Middle frontal gyrus (tissue), 1 donor: ENCODE data around the gene LRRIQ1.
"Not testable (repeated sequence)": the region's sequence is repeated elsewhere in the genome, so short reads cannot be mapped to it uniquely, and the experiment has no call there.

Source experiments
- DNase-seq: peaks from one replicate; pipeline ENCODE4 v3.0.0-alpha.2; 2015; ENCODE audit warnings: low spot score; ENCODE audit errors: extremely low spot score

LRRIQ1 gene, protein sequence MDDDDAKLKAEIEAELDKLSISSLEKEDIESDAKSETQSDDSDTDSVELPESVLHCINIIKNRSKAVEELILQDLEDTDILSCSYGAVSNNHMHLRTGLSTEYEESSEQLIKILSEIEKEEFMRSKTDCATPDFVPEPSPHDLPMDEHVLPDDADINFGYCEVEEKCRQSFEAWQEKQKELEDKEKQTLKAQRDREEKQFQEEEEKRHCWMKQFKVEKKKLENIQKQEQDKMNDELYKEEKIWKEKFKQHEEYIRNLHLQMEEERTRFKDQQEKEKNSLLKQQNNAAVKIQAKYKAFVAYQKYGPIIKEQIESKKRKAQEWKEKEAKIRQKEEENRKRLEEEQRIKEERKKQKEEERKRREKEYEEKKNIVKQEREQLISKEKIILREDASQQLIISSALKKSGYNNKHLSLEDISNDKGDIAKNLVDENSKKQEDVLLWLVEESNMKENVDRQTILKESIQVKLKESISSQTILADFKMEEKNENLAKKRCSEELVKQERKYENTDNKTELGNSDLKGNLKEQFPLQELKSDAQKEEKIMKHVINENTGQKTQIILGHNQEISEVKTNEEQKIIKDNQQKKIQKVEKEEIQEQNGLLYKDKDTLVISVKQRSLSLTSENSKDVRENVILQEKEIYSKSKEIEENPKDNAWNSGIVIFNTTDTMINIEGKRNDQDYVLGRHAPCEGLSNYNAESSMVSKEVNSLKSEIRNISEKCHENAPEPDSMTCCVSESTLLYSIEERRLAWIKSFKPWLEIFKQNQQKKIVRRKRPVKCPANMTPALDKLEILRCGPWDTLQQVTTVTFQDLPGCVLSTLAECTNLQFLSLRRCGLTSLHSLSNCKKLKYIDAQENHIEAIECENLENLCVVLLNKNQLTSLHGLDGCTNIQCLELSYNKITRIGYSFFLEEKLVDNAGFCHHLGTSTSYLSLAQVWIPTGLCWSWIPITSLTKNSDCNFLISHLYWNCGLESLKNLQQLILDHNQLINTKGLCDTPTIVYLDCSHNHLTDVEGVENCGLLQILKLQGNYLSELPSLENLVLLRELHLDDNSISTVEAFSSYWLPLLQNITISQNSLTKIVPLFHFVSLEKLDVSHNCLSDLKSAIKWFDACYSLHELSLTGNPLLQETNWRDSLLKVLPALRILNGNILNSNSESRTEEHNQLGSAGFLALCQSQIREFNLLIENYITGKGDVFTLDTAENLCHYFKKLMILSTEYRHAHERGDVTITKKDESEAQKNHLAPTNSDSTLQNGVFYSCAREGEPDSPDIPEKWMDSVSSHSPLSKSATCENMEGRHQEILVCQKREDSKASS (N-terminal part only)

DNA sequence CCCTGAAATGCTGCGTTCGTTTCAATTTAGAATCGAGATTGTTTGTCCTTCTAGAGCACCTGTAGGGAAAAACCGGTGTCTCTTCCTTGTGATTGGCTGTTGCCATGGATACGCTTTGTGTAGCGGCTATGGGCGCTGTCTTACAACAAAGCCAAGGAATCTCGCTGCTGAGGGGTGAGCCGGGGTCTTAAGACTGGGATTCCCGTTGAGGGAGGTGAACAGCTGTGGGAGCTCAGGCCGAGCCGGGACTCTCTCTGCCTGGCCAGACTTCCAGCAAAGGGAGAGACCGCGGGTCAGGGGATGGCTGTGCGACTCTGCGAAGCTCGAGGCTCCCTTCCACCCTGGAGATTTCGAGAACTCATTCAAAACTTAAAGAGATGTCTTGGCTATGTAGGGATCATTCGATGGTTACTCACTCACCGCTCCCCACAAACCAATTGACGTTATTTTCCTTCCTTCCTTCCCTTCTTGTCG is at the start of gene LRRIQ1, which contains the start of gene TSPAN19:
LRRIQ1 (plus strand) TSS at position 118 of the 474 bp plus-strand sequence. CDS start 1,826 bp downstream, outside the sequence.
TSPAN19 (minus strand) TSS at position 44 of the 474 bp plus-strand sequence. CDS start 6,331 bp downstream, outside the sequence.
- peak; percentile 76 for DNase-seq

DNA sequence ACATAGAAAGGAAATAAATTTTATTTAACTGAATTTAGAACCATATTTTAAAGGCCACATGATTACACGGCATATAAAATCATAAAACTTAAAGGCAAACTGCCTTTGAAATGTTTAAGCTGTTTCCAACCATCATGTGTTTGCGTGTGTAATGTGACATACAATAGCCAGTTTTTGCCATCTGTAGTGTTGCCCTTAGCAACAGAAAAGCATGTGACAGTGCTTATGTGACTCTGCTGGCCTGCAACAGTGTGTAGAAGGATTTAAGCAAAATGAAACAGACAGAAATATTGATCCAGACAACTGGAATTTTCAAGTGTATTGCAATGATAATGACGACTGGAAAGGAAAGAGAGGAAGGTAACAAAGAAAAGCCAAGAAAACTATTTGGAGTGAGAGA is 49.6 kb upstream of the LRRIQ1 start:
- DNase-seq, result no peak

DNA sequence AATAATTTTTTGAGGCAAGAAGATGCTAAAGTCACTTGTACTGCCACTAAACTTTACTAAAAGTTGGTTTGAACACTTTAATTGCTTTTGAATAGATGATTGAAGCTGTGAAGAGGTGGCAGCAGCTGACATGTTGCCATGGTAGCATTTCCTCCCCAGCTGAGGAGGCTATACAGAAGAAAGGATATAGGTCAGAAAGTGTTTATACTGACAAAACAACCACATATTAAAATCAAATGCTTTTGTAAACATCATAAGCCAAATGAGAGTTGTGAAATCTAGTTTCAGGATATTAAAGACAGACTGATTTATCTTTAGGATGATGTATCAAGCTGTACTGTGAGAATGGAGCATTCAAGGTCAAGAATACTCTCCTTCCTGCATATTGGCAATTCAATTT is 41.7 kb upstream of the LRRIQ1 start:
- no peak for DNase-seq

DNA sequence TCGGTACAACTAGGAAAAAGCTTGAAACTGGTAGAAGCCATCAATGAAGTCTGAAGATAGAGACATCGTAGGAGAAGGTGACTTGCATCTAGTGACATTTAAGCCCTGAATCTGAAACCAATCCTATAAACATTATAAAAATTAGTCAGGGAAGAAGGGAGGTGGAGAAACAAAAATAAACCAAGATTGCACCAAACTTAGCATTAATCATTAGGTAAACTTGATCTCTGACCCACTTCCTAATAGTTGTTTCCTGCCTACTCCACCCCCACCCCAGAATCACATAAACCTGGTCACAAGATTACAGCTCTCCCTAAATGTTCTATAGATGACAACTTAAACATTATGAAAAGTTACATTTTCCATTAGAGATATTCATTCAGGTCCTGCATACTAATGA is 40.5 kb upstream of the LRRIQ1 start:
- no peak for DNase-seq

DNA sequence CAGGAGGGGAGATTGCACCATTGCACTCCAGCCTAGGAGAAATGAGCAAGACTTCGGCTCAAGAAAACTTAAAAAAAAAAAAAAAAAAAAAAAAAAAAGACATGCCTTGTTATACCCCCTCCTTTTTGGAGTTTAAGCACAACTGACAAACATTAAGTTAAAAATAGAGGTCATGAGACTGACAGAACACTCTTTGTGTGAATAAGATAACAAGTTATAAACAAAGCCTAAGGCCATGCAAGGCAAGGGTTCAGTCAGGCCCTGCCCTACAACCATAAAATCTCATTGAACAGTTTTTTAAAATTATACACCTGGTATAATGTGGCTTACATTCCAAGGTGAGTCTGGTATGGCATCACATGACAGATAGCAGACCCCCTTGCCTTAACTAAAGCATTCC is 39.4 kb upstream of the LRRIQ1 start:
- no peak for DNase-seq

DNA sequence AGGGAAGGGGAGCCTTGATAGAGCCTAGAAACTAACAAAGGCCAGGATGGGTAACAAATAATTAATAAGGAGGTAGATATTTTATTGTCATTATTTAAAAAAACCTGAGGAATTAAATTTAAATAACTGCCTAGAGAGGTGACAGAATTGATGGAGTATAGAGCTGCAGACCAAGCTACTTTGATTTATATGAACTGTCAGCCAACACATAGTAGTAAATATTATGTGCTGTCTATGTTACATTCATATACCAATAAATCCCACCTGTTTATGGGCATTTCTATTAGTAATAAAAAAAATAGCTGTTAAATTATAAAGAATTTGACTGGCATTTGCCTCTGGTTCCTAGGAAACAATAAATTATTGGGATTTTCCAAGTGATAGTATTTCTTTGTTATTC is 37.8 kb upstream of the LRRIQ1 start:
- no peak for DNase-seq

DNA sequence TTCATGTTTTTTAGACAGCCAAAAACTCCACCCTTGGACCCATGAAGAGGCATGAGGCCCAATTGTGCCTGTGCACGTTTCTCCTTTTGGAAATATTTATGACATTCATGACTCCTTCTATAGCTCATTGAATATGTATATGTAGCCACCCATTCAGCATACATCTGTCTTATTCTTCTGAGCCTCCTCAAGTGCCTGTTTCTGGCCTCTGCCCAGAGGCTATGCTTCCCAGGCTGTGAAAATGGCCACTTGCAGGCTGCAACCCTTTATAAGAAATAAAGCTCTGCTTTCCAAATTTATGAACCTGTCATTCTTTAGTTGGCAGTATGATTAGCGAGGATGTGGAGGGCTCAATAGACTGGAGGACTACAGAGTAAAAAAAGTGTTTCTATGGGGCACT is 35.4 kb upstream of the LRRIQ1 start:
- DNase-seq, result no peak

DNA sequence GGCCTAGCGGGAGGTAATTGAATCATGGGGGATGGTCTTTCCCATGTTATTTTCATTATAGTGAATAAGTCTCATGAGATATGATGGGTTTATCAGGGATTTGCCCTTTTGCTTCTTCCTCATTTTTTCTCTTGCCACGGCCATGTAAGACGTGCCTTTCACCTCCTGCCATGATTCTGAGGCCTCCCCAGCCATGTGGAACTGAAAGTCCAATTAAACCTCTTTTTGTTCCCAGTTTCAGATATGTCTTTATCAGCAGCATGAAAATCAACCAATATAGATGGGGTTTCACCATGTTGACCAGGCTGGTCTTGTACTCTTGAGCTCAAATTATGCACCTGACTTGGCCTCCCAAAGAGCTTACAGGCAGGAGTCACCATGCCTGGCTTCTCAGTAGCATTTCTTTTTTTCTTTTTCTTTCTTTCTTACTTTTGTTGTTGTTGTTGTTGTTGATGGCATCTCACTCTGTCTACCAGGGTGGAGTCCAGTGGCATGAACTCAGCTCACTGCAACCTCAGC is 33.3 kb upstream of the LRRIQ1 start:
- no peak for DNase-seq

DNA sequence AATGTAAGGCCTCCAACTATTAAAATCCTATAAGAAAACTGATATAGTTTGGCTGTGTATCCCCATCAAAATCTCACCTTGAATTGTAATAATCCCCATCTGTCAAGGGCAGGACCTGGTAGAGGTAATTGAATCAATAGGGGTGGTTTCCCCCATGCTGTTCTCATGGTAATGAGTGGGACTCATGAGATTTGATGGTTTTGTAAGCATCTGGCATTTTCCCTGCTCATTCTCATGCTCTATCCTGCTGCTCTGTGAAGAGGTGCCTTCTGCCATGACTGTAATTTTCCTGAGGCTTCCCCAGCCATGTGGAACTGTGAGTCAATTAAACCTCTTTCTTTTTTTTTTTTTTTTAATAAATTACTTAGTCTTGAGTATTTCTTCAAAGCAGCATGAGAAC is 31.9 kb upstream of the LRRIQ1 start:
- DNase-seq, result no peak

DNA sequence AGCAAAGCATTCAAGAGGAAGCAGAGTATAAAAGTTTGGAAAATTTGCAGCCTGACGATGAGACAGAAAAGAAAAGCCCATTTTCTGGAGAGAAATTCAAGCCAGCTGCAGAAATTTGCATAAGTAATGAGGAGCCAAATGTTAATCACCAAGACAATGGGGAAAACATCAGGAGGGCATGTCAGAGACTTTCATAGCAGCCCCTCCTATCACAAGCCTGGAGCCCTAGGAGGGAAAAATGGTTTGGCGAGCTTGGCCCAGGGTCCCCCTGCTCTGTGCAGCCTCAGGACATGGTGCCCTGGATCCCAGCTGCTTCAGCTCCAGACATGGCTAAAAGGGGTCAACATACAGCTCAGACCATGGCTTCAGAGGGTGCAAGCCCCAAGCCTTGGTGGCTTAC is 31.1 kb upstream of the LRRIQ1 start:
- not testable (repeated sequence) for DNase-seq

DNA sequence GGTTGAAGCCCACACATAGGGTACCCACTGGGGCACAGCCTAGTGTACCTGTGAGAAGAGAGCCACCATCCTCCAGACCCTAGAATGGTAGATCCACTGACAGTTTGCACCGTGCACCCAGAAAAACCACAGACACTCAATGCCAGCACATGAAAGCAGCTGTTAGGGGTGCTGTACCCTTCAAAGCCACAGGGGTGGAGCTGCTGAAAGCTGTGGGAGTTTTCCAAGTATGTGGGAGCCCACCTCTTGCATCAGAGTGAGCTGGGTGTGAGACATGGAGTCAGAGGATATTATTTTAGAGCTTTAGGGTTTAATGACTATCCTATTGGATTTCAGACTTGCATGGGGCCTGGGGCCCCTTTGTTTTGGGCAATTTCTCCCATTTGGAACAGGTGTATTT is 30.5 kb upstream of the LRRIQ1 start:
- DNase-seq, result no peak

DNA sequence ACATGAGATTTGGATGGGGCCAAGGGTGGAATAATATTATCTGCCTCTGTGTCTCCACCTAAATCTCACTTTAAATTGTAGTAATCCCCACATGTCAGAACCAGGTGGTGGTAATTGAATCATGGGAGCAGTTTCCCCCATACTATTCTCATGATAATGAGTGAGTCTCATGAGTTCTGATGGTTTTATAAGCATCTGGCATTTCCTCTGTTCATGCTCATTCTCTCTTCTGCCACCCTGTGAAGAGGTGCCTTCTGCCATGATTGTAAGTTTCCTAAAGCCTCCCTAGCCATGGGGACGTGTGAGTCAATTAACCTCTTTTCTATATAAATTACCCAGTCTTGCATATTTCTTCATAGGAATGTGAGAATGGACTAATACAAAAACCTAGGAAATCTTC is 29.9 kb upstream of the LRRIQ1 start:
- DNase-seq, result no peak

DNA sequence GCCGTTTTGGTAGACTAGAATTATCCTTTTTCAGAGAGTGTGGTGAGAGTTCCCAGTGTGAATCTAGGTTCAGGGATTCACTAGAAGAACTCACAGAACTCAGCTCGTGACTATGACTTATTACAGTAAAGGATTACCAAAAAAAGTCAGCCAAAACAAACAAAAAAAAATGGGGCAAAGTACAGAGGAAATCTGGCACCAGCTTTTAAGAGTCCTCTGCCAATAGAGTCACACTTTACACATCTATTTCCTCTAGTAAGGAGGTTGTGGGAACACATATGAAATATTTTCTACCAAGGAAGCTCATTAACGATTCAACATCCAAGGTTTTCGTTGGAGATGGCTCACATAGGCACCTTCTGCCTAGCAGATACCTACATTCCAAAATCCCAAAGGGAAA is 28.3 kb upstream of the LRRIQ1 start:
- no peak for DNase-seq

DNA sequence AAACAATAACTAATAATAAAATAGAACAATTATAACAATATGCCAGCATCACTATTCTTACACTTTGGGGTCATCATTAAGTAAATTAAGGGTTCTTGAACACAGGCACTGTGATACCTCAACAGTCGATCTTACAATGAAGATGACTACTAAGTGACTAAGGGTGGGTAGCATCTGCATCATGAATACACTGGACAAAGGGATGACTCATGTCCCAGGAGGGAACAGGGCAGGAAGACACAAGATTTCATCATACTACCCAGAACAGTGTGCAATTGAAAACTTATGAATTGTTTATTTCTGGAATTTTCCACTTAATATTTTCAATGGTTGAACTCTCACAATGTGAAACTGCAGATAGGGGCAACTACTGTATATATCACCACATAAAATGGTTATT is 19.7 kb upstream of the LRRIQ1 start:
- no peak for DNase-seq

DNA sequence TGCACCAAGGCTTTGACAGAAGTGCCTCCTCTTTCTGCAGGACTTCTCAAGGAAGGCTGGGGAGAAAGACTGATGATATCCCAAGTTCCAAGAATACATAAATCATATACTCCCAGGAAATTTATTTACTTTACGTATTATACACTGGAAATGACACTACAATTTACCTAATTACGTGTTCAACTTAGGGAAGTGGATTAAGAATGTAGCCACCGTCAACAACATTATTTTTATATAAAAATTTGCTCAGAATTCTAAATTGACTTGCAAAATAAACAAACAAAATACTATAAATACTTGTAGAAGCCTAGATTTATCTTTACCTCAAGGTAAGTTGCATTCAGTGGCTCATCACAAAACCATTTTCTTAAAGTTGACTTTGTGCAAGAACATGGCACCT is 19.0 kb upstream of the LRRIQ1 start:
- no peak for DNase-seq

DNA sequence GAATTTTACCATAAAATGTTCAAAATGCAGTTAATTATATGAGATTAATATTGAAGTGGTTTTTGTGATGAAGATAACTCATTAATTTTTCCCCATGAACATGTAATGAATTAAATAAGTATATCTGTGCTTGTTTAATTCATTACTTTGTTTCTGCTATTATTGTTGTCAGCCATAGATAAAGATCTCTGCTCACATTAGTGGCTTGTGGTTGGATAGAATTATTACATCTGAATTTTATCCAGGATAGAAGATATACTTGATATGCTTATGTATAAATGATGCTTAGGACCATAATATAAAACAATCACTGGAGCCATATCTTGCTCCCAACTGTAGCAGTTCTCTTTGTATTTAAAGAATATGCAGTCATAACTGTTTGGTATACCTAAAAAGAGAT is 18.5 kb upstream of the LRRIQ1 start:
- no peak for DNase-seq

DNA sequence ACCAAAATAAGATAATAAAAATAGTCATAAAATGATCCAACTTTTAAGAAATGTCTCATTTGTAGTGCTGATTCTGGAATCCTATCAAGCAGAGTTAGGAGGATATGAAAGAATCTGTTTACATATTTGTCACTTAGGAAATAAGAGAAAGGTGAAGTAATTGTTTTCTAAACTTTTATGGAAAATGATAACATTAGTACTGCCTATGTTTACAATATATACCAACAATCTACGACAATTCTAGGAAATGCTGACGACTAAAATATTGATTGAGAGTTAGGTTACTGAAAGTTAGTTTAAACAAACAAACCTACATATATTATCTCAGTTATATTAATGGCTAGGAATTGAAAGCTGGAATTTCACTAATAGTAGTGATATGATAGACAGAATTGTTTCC is 18.1 kb upstream of the LRRIQ1 start:
- no peak for DNase-seq

DNA sequence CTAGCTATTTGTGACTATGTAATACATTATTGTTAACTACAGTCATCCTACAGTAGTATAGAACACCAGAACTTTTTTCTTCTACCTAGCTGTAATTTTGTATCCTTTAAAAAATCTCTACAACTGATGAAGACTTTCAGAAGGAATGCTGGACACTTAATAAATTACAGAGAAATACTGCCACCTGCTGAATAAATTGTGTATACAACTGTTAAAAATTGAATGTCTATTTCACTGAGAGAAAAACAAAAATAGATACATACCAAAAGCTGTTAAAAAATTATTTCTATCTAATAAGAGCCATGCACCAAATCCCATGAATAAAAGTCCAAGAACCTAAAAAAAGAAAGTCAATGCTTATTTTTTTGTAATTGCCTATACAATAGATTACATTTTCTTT is 6.7 kb upstream of the LRRIQ1 start:
- peak; percentile 61 for DNase-seq

DNA sequence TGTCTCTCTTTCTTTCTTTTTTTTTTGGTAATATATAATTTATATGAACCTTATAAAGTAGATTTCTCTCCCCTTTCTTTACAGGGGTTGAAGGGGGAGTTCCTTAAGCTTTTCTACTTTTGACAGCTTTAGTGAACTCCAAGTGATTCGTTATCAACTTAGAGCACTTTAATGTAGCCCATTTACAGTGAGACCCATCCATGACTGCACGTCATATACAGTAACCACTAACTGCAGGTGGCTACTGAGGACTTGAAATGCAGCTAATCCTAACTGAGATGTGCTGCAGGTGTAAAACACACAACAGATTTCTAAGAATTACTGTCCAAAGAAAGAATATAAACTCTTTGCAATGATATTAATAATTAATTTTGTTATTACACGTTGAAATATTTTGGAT is 582 bp downstream of the LRRIQ1 start:
- DNase-seq, result no peak

DNA sequence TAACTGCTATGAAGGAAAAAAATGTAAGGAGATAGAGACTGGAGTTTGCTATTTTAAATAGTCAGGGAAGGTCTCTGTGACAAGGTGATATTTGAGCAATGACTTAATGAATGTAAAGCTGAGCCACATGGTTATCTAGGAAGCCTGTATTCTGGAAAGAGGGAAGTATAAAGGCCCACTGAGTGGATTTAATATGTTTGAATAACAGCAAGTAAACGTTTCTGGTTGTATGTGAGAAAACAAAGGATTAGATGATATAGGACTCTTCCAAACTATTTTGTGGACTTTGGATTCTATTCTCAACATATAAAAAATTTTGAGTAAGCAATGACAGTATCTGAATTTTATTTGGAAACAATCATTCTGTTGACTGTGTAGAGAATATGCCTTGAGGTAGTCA is 5.2 kb downstream of the LRRIQ1 start:
- DNase-seq, result no peak

DNA sequence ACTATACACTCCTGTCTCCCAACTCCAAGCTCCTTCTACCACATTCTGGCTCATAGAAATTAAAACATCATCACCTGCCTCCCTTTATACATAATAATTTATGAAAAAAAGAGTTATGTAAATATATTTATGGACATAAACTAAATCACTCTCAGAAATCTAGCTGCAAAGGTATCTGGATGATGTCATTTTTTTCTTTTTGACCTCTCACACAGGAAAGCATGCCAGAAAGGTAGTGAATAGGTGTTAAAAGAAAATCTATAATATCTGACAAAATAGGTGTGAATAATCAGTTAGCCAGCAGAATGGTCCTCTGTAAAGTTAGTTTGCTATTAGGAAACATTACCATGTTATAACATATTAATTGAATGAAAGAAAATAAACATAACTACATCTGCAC is 7.7 kb downstream of the LRRIQ1 start:
- no peak for DNase-seq
